Measurements from ENCODE around the gene TSC22D2. TPM values are rescaled to one million over a fixed set of nuclear protein-coding genes. Genes with fewer than 3 reads are reported as not detected.

The TSC22D2 gene
- polyA plus RNA-seq (2013, experiment 1 of 4) = 40.9 TPM
- polyA plus RNA-seq (2013, experiment 2 of 4) = 36.4 TPM
- 26.5 TPM for polyA plus RNA-seq (2013, experiment 3 of 4)
- 29.9 TPM for polyA plus RNA-seq (2013, experiment 4 of 4)

GRCh38 chr3:150408221-150409124, at the start of gene TSC22D2:
TSC22D2 (plus strand) TSS chr3:150408298; CDS start chr3:150409351, 1,053 bp downstream.
- H3K9me3 ChIP-seq (ENCODE audit: control insufficient read depth, low read length) = no peaks in the 10 kb centered on the region
- H3K27me3 ChIP-seq (ENCODE audit: control insufficient read depth, insufficient read depth, low read length, poor library complexity, severe bottlenecking) = no peaks in the 10 kb centered on the region
- H3K4me1 ChIP-seq (ENCODE audit: control insufficient read depth, insufficient read depth, low read length) = no peaks in the 10 kb centered on the region
- WGBS, 2 experiments = 0% methylated on average over 102 of the region's 102 CpGs
- H3K4me3 ChIP-seq (ENCODE audit: insufficient read depth, low read depth, low read length) = peak within 1 kb of the TSS; percentile 80
- no peaks in the 10 kb centered on the region for H3K36me3 ChIP-seq (ENCODE audit: control insufficient read depth, insufficient read depth, low read length)
- H3K27ac ChIP-seq (ENCODE audit: insufficient read depth, low read depth, low read length, poor library complexity, severe bottlenecking) = peak within 1 kb of the TSS; percentile 96

- Histone ChIP-seq H3K4me1 (ENCODE audit: control insufficient read depth, insufficient read depth, low read length) (no peaks in the 10 kb centered on the region), H3K9me3 (ENCODE audit: control insufficient read depth, low read length) (no peaks in the 10 kb centered on the region)
- 90 to 97% methylated on average over 2 of the region's 2 CpGs for WGBS, 2 experiments
Measured at GRCh38 chr3:150359381-150359780, 48.7 kb upstream of the TSC22D2 start.

GRCh38 chr3:150360966-150361365, 47.1 kb upstream of the TSC22D2 start:
- Histone ChIP-seq H3K4me3 (ENCODE audit: insufficient read depth, low read depth, low read length) (no peak overlapping the region), H3K27me3 (ENCODE audit: control insufficient read depth, insufficient read depth, low read length, poor library complexity, severe bottlenecking) (no peaks in the 10 kb centered on the region), H3K27ac (ENCODE audit: insufficient read depth, low read depth, low read length, poor library complexity, severe bottlenecking) (no peak overlapping the region), H3K9me3 (ENCODE audit: control insufficient read depth, low read length) (no peaks in the 10 kb centered on the region), H3K4me1 (ENCODE audit: control insufficient read depth, insufficient read depth, low read length) (no peaks in the 10 kb centered on the region), H3K36me3 (ENCODE audit: control insufficient read depth, insufficient read depth, low read length) (no peaks in the 10 kb centered on the region)
- 94 to 95% methylated on average over 3 of the region's 3 CpGs for WGBS, 2 experiments

More at GRCh38 chr3:150359381-150359780, 48.7 kb upstream of the TSC22D2 start:
- Histone ChIP-seq H3K27ac (ENCODE audit: insufficient read depth, low read depth, low read length, poor library complexity, severe bottlenecking) (no peak overlapping the region), H3K36me3 (ENCODE audit: control insufficient read depth, insufficient read depth, low read length) (no peaks in the 10 kb centered on the region), H3K4me3 (ENCODE audit: insufficient read depth, low read depth, low read length) (no peak overlapping the region), H3K27me3 (ENCODE audit: control insufficient read depth, insufficient read depth, low read length, poor library complexity, severe bottlenecking) (no peaks in the 10 kb centered on the region)

- no peak overlapping the region for H3K27ac ChIP-seq (ENCODE audit: insufficient read depth, low read depth, low read length, poor library complexity, severe bottlenecking)
- H3K4me1 ChIP-seq (ENCODE audit: control insufficient read depth, insufficient read depth, low read length) = no peaks in the 10 kb centered on the region
- H3K36me3 ChIP-seq (ENCODE audit: control insufficient read depth, insufficient read depth, low read length) = no peaks in the 10 kb centered on the region
- no peaks in the 10 kb centered on the region for H3K27me3 ChIP-seq (ENCODE audit: control insufficient read depth, insufficient read depth, low read length, poor library complexity, severe bottlenecking)
- WGBS, 2 experiments = 94 to 95% methylated on average over 2 of the region's 2 CpGs
- H3K4me3 ChIP-seq (ENCODE audit: insufficient read depth, low read depth, low read length) = no peak overlapping the region
- H3K9me3 ChIP-seq (ENCODE audit: control insufficient read depth, low read length) = no peaks in the 10 kb centered on the region
Measured at GRCh38 chr3:150362515-150363302, 45.4 kb upstream of the TSC22D2 start.

- Histone ChIP-seq H3K27ac (ENCODE audit: insufficient read depth, low read depth, low read length, poor library complexity, severe bottlenecking) (no peak overlapping the region), H3K9me3 (ENCODE audit: control insufficient read depth, low read length) (no peaks in the 10 kb centered on the region), H3K36me3 (ENCODE audit: control insufficient read depth, insufficient read depth, low read length) (no peaks in the 10 kb centered on the region), H3K4me1 (ENCODE audit: control insufficient read depth, insufficient read depth, low read length) (no peaks in the 10 kb centered on the region), H3K27me3 (ENCODE audit: control insufficient read depth, insufficient read depth, low read length, poor library complexity, severe bottlenecking) (no peaks in the 10 kb centered on the region), H3K4me3 (ENCODE audit: insufficient read depth, low read depth, low read length) (no peak overlapping the region)
- WGBS, 2 experiments = 88 to 90% methylated on average over 2 of the region's 2 CpGs
Measured at GRCh38 chr3:150363420-150363819, 44.7 kb upstream of the TSC22D2 start.

- Histone ChIP-seq H3K27me3 (ENCODE audit: control insufficient read depth, insufficient read depth, low read length, poor library complexity, severe bottlenecking) (no peaks in the 10 kb centered on the region), H3K4me3 (ENCODE audit: insufficient read depth, low read depth, low read length) (no peak overlapping the region), H3K27ac (ENCODE audit: insufficient read depth, low read depth, low read length, poor library complexity, severe bottlenecking) (no peak overlapping the region), H3K4me1 (ENCODE audit: control insufficient read depth, insufficient read depth, low read length) (peaks cover under 1% of the 10 kb centered on the region), H3K9me3 (ENCODE audit: control insufficient read depth, low read length) (no peaks in the 10 kb centered on the region), H3K36me3 (ENCODE audit: control insufficient read depth, insufficient read depth, low read length) (no peaks in the 10 kb centered on the region)
- 85 to 87% methylated on average over 5 of the region's 5 CpGs for WGBS, 2 experiments
Measured at GRCh38 chr3:150365132-150365604, 42.9 kb upstream of the TSC22D2 start.

GRCh38 chr3:150367757-150368156, 40.3 kb upstream of the TSC22D2 start:
- no peaks in the 10 kb centered on the region for H3K36me3 ChIP-seq (ENCODE audit: control insufficient read depth, insufficient read depth, low read length)
- H3K4me1 ChIP-seq (ENCODE audit: control insufficient read depth, insufficient read depth, low read length) = peaks cover 9% of the 10 kb centered on the region
- no peaks in the 10 kb centered on the region for H3K9me3 ChIP-seq (ENCODE audit: control insufficient read depth, low read length)
- no peaks in the 10 kb centered on the region for H3K27me3 ChIP-seq (ENCODE audit: control insufficient read depth, insufficient read depth, low read length, poor library complexity, severe bottlenecking)
- H3K4me3 ChIP-seq (ENCODE audit: insufficient read depth, low read depth, low read length) = no peak overlapping the region
- no peak overlapping the region for H3K27ac ChIP-seq (ENCODE audit: insufficient read depth, low read depth, low read length, poor library complexity, severe bottlenecking)

- H3K9me3 ChIP-seq (ENCODE audit: control insufficient read depth, low read length) = no peaks in the 10 kb centered on the region
- no peak overlapping the region for H3K4me3 ChIP-seq (ENCODE audit: insufficient read depth, low read depth, low read length)
- H3K4me1 ChIP-seq (ENCODE audit: control insufficient read depth, insufficient read depth, low read length) = peaks cover 9% of the 10 kb centered on the region
- H3K36me3 ChIP-seq (ENCODE audit: control insufficient read depth, insufficient read depth, low read length) = no peaks in the 10 kb centered on the region
- WGBS, 2 experiments = 16 to 22% methylated on average over 4 of the region's 4 CpGs
- no peak overlapping the region for H3K27ac ChIP-seq (ENCODE audit: insufficient read depth, low read depth, low read length, poor library complexity, severe bottlenecking)
- H3K27me3 ChIP-seq (ENCODE audit: control insufficient read depth, insufficient read depth, low read length, poor library complexity, severe bottlenecking) = no peaks in the 10 kb centered on the region
Measured at GRCh38 chr3:150370122-150370602, 37.9 kb upstream of the TSC22D2 start.

- H3K27me3 ChIP-seq (ENCODE audit: control insufficient read depth, insufficient read depth, low read length, poor library complexity, severe bottlenecking) = no peaks in the 10 kb centered on the region
- no CpG with 5 or more reads among the region's 1 CpG for WGBS, 2 experiments
- no peak overlapping the region for H3K27ac ChIP-seq (ENCODE audit: insufficient read depth, low read depth, low read length, poor library complexity, severe bottlenecking)
- H3K9me3 ChIP-seq (ENCODE audit: control insufficient read depth, low read length) = no peaks in the 10 kb centered on the region
- no peaks in the 10 kb centered on the region for H3K36me3 ChIP-seq (ENCODE audit: control insufficient read depth, insufficient read depth, low read length)
- peaks cover 9% of the 10 kb centered on the region for H3K4me1 ChIP-seq (ENCODE audit: control insufficient read depth, insufficient read depth, low read length)
- no peak overlapping the region for H3K4me3 ChIP-seq (ENCODE audit: insufficient read depth, low read depth, low read length)
Measured at GRCh38 chr3:150370999-150371398, 37.1 kb upstream of the TSC22D2 start.

Data from ectodermal cell (in vitro differentiated cells).